IPS-20b (cell line): ENCODE results near the gene SLC6A18.
"Not testable (repeated sequence)": the region's sequence is repeated elsewhere in the genome, so short reads cannot be mapped to it uniquely, and the experiment has no call there.

Experiments used
- H3K27ac ChIP-seq: one replicate; pipeline ENCODE4 v1.5.1; 2013; ENCODE audit warnings: low read length
- H3K27me3 ChIP-seq: 2 replicates; pipeline ENCODE4 v1.6.1; 2013; ENCODE audit warnings: mild to moderate bottlenecking, low read length, inconsistent platforms; ENCODE audit not compliant: insufficient read depth
- H3K36me3 ChIP-seq: 2 replicates; pipeline ENCODE4 v1.6.1; 2013; ENCODE audit warnings: low read depth, mild to moderate bottlenecking, inconsistent platforms, low read length, moderate library complexity; ENCODE audit not compliant: insufficient read depth
- H3K4me1 ChIP-seq: 2 replicates; pipeline ENCODE4 v1.6.1; 2013; ENCODE audit warnings: mild to moderate bottlenecking, control low read depth, inconsistent platforms, low read length, moderate library complexity; ENCODE audit not compliant: insufficient read depth
- H3K4me3 ChIP-seq: 2 replicates; pipeline ENCODE4 v1.5.1; 2013; ENCODE audit warnings: mild to moderate bottlenecking, low read length, inconsistent platforms
- H3K9ac ChIP-seq: 2 replicates; pipeline ENCODE4 v1.6.1; 2013; ENCODE audit warnings: low read depth, mild to moderate bottlenecking, inconsistent platforms, low read length, moderate library complexity
- H3K9me3 ChIP-seq: 2 replicates; pipeline ENCODE4 v1.6.1; 2013; ENCODE audit warnings: mild to moderate bottlenecking, low read depth, low read length, inconsistent platforms; ENCODE audit not compliant: insufficient read depth

Gene SLC6A18

DNA sequence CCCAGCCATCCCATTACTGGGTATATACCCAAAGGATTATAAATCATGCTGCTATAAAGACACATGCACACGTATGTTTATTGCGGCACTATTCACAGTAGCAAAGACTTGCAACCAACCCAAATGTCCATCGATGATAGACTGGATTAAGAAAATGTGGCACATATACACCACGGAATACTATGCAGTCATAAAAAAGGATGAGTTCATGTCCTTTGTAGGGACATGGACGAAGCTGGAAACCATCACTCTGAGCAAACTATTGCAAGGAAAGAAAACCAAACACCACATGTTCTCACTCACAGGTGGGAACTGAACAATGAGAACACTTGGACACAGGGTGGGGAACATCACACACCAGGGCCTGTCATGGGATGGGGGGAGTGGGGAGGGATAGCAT lies 42.3 kb downstream of the SLC6A18 start:
- H3K4me1 ChIP-seq, H3K4me3 ChIP-seq, H3K9ac ChIP-seq, H3K27me3 ChIP-seq, H3K27ac ChIP-seq, H3K9me3 ChIP-seq: not testable (repeated sequence)
- peaks cover 23% of the 10 kb centered on the region for H3K36me3 ChIP-seq

DNA sequence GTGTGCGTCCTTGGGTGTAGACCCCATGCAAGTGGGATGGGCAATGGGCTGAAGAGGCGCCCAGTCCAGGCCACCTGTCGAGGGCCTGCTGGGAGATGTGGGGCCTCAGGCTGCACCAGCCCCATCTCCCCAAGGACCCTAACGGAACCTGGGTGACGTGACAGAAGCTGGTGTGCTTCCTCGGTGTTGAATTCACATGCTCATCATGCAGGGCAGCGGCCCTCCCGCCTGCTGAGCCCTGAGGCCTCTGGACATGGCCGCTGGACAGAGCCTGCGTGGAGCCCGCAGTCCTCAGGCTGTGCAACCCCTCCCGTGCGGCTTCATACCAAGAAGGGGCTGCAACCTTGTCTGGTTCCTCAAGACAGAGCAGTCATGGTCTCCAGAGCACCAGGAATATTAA lies 42.9 kb downstream of the SLC6A18 start:
- Histone ChIP-seq H3K4me1 (no peaks in the 10 kb centered on the region), H3K4me3 (no peak overlapping the region), H3K36me3 (peaks cover 23% of the 10 kb centered on the region), H3K27ac (no peak overlapping the region), H3K9ac (no peak overlapping the region), H3K9me3 (no peaks in the 10 kb centered on the region), H3K27me3 (no peaks in the 10 kb centered on the region)

DNA sequence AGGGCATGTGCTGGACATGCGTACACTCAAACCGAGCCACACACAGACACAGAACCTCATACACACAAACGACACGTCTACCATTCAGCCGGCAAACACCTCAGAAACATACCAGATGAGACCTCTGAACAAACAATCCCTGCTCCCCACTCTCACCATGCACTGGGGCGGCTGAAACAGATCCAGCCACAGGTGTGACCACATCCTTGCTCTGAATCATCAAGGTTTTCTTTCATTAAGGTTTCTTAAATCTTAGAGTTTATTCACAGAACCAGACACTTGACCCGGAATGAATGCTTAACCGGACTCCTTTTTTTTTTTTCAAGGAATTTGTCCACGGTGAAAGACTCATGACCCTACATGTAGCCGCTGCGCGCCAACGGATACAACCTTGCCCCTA lies 43.5 kb downstream of the SLC6A18 start:
- Histone ChIP-seq H3K9ac (no peak overlapping the region), H3K4me3 (no peak overlapping the region), H3K27ac (no peak overlapping the region), H3K4me1 (no peaks in the 10 kb centered on the region), H3K27me3 (no peaks in the 10 kb centered on the region), H3K9me3 (no peaks in the 10 kb centered on the region), H3K36me3 (peaks cover 23% of the 10 kb centered on the region)

DNA sequence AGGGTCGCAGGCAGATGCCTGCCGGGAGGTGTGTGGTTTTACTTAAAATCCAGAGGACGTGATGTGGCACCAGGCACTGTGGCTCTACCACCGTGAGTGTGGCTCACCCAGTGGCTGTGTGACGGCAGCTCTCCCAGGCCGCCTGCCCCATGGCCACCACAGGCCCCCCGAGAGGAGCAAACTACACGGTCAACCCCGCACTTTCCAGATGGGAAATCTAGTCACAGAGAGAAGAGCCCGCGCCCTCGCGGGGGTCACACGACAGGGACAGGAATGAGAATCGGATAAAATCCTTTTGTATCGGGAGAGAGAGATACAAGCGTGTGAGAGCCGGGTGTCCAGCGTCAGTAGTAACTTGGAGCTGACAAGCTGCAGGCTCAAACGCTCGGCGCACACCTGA lies 45.2 kb downstream of the SLC6A18 start:
- Histone ChIP-seq H3K27me3 (no peaks in the 10 kb centered on the region), H3K4me3 (no peak overlapping the region), H3K9me3 (no peaks in the 10 kb centered on the region), H3K9ac (no peak overlapping the region), H3K4me1 (no peaks in the 10 kb centered on the region), H3K36me3 (peaks cover 22% of the 10 kb centered on the region), H3K27ac (no peak overlapping the region)

DNA sequence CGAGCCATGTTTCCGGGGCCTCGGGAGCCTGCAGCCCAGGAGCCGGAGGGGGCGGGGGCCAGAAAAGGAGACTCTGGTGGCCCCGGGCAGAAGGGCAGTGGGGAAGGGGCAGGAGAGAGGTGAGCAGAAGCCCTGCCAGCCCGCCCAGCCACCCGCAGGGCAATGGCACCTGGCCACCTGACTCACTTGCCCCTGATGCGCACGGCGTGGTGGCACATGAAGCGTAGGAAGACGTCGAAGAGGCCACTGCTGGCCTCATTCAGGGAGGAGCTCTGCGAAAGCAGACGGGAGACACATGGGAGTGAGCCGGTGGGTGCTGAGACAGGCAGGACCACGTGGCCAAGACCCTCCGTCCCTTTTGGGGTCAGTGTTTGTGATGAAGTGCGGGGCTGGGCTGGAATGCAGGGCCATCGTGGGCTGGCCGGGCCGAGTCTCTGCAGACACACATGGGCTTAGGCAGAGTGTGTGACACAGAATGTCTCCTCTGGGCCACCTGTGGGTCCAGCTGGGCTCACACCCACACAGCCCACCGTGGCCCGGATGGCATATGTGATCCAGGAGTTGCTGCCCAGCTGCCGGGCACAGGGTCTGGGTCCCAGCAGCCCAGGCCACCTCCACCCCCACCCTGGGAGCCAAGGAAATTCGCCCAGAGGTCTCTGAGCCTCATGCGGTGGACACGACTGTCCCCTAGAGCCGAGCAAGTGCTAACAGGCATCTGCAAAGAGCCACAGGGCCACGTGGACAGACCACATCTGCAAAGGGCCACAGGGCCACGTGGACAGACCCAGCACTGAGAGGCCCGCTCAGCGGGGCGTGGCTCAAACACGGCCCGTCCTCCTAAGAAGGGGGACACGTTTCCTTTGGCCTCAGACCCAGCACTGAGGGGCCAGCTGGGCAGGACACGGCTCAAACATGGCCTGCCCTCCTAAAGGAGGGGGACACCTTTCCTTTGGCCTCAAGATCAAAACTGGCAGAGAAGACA lies 46.0 kb downstream of the SLC6A18 start:
- H3K27me3 ChIP-seq, result no peaks in the 10 kb centered on the region

DNA sequence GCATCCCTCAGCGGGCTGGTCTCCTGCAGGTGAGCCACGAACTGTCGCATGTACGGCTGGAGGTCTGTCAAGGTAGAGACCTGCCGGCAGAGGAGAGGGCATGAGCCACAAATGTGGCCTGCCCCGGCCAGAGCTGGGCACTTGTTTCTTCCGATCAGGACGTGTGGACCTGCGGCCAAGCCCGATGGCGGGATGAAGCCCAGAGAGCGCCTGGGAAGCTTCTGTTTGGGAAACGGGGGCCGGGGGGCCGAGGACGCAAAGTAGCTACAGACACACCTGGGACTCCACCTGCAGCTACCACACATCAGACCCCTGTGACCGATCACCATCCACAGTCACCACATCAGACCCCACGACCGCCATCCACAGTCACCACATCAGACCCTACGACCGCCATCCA lies 47.0 kb downstream of the SLC6A18 start:
- H3K9ac ChIP-seq, result no peak overlapping the region
- H3K36me3 ChIP-seq, result peaks cover 19% of the 10 kb centered on the region
- no peaks in the 10 kb centered on the region for H3K9me3 ChIP-seq
- H3K4me1 ChIP-seq, result no peaks in the 10 kb centered on the region
- H3K27ac ChIP-seq, result no peak overlapping the region
- H3K27me3 ChIP-seq, result no peaks in the 10 kb centered on the region
- no peak overlapping the region for H3K4me3 ChIP-seq

More for the DNA sequence above, 46.0 kb downstream of the SLC6A18 start:
- H3K36me3 ChIP-seq, result peaks cover 17% of the 10 kb centered on the region
- H3K9ac ChIP-seq, result no peak overlapping the region
- H3K4me1 ChIP-seq, result no peaks in the 10 kb centered on the region
- no peak overlapping the region for H3K27ac ChIP-seq
- no peaks in the 10 kb centered on the region for H3K9me3 ChIP-seq
- H3K4me3 ChIP-seq, result no peak overlapping the region

DNA sequence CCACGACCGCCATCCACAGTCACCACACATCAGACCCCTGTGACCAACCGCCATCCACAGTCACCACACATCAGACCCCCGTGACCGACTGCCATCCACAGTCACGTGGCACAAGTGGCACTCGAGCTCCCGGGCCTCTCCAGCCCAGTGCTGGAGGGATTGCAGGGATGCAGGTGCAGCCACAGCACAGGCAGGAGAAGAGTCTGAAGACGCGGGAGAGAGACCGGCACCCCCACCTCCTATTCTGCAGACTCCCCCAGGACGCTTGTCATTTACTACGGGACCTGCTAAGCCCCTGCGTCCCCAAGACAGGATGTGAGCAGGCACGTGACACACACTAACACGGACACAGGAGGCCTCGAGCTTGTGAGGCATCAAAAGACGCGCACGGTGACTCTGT lies 48.6 kb downstream of the SLC6A18 start:
- H3K9ac ChIP-seq, result no peak overlapping the region
- H3K4me1 ChIP-seq, result no peaks in the 10 kb centered on the region
- H3K27me3 ChIP-seq, result no peaks in the 10 kb centered on the region
- H3K36me3 ChIP-seq, result peaks cover 23% of the 10 kb centered on the region; the same call in 1 of the 2 replicates
- no peaks in the 10 kb centered on the region for H3K9me3 ChIP-seq
- no peak overlapping the region for H3K27ac ChIP-seq
- no peak overlapping the region for H3K4me3 ChIP-seq

DNA sequence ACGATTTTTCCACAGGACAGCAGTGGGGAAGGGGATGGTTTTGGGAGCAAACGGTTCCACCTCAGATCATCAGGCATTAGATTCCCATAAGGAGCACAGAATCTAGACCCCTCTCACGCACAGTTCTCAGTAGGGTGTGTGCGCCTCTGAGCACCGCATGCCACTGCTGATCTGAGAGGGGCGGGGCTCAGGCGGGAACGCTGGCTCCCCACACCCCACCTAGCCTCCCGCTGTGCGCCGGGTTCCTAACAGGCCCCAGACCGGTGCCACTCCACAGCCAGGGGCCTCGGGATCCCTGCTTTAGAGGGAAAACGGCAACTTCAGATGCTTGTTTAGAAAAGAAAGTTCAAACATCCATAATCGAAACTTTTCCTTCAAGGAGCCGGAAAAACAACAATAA lies 49.3 kb downstream of the SLC6A18 start:
- Histone ChIP-seq H3K4me1 (no peaks in the 10 kb centered on the region), H3K27me3 (no peaks in the 10 kb centered on the region), H3K36me3 (peaks cover 23% of the 10 kb centered on the region; the same call in 1 of the 2 replicates), H3K27ac (no peak overlapping the region), H3K9ac (no peak overlapping the region), H3K9me3 (no peaks in the 10 kb centered on the region), H3K4me3 (no peak overlapping the region)

DNA sequence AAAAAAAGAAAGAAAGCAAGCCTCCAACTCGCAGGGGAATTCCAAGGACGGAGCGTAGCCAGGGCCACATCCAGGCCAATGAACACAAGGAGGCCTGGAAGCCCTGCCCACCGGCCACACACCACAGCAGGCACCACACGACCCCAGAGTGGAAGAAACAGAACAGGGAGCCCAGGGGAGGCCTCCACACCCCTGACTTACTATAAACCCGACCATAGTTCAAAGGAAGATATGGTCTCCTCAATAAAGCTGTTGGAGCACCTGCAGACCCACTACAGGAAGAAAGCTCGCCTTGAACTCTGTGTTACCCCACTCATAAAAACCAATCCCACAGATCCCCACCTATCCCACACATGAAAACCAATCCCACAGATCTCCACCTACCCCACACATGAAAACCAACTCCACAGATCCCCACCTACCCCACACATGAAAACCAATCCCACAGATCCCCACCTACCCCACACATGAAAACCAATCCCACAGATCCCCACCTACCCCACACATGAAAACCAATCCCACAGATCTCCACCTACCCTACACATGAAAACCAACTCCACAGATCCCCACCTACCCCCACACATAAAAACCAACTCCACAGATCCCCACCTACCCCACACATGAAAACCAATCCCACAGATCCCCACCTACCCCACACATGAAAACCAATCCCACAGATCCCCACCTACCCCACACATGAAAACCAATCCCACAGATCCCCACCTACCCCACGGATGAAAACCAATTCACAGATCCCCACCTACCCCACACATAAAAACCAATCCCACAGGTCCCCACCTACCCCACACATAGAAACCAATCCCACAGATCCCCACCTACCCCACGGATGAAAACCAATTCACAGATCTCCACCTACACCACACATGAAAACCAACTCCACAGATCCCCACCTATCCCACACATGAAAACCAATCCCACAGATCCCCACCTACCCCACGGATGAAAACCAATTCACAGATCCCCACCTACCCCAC lies 50.5 kb downstream of the SLC6A18 start:
- not testable (repeated sequence) for H3K9me3 ChIP-seq, H3K4me1 ChIP-seq, H3K9ac ChIP-seq, H3K27me3 ChIP-seq, H3K4me3 ChIP-seq, H3K27ac ChIP-seq
- peaks cover 19% of the 10 kb centered on the region; the same call in 1 of the 2 replicates for H3K36me3 ChIP-seq

DNA sequence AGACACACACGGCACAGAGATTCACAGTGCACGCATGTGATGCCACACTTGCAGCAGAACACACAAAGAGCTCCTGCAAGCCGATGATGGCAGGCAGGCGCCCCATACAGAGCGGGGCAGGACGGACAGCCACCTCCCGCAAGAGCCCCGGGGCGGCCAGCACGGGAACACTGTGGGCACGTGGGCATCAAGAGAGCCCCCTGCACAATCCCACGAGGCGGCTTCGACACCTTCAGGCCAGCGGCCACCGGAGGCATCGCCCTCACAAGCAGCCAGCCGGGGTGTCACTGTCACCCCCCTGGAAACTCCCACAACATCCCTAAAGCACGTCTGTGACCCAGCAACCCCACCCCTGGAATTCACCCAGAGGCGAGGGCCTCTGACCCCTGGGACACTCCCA lies 51.7 kb downstream of the SLC6A18 start:
- Histone ChIP-seq H3K27me3 (no peaks in the 10 kb centered on the region), H3K4me3 (no peak overlapping the region), H3K4me1 (no peaks in the 10 kb centered on the region), H3K9ac (no peak overlapping the region), H3K27ac (no peak overlapping the region), H3K36me3 (peaks cover 19% of the 10 kb centered on the region; the same call in 1 of the 2 replicates), H3K9me3 (no peaks in the 10 kb centered on the region)

DNA sequence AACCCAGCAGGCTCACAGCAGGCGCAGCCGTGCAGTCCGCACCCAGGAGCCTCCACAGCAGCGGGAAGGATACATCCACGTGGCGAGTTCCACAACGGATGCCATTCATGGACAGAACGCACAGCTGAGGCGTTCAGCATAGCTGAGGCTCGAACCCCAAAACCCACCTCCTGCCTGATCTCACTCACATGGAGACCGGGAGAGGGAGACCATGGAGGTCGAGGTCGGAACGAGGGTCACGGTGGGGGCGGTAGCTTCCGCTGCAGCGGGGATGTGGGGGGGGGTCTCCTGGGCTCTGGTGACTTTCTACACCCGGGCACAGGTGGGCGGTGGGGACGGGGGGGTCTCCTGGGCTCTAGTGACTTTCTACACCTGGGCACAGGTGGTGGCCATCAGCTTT lies 52.1 kb downstream of the SLC6A18 start:
- Histone ChIP-seq H3K27me3 (no peaks in the 10 kb centered on the region), H3K36me3 (peaks cover 18% of the 10 kb centered on the region; the same call in 1 of the 2 replicates), H3K27ac (no peak overlapping the region), H3K4me1 (no peaks in the 10 kb centered on the region), H3K9ac (no peak overlapping the region), H3K9me3 (no peaks in the 10 kb centered on the region), H3K4me3 (no peak overlapping the region)
